K562 (cell line): ENCODE data around the gene SPDYE6. TPM values are rescaled to one million over a fixed set of nuclear protein-coding genes. Genes with fewer than 3 reads are reported as not detected.
A peak's percentile ranks its signal among the peaks of the same experiment; 100 is the strongest.

Experiments used
- ATAC-seq: fragments of 200-7000 bp; cut with Tn5 transposase; 3 replicates; pipeline ENCODE4 v1.9.1; 2020; ENCODE audit warnings: moderate library complexity
- BruUV-seq: library from RNA; stranded (reverse); fragments of 400-500 nt; replicated peaks from 2 replicates; lab custom pipeline; 2021; lab: Mats Ljungman, UMichigan
- CTCF ChIA-PET: fragments of 300-600 bp; formaldehyde crosslinking; extraction: SDS; loops from one replicate; lab custom pipeline; 2021; ENCODE audit warnings: low intra/inter-chr PET ratio; lab: Yijun Ruan, JAX
- POLR2A ChIA-PET: fragments of 300-600, 350-650 bp; sonication (Branson Sonifier 250); formaldehyde crosslinking; extraction: SDS; loops from one replicate; lab custom pipeline; 2021; ENCODE audit warnings: antibody characterized with exemption, inconsistent platforms; lab: Yijun Ruan, JAX
- DNase-seq, 4 experiments: peaks; one replicate each; pipeline versions ENCODE4 v3.0.0 to v3.0.0-alpha.2; 2011 to 2018; ENCODE audit warnings: low spot score in 3 of 4, mixed read lengths in 3 of 4; ENCODE audit errors: extremely low read depth in 1 of 4
- FAIRE-seq: peaks from 2 replicates; lab custom pipeline; 2011; peaks lifted over from hg19 to GRCh38; lab: Jason Lieb, UNC
- H2AFZ ChIP-seq: 2 replicates; pipeline ENCODE4 v1.6.0; 2011; ENCODE audit warnings: low read depth, low read length, control low read depth, inconsistent platforms
- H3K27ac ChIP-seq: fragments of 200-600 bp; 3 replicates; pipeline ENCODE4 v1.8.0; 2011; ENCODE audit warnings: low read depth, mild to moderate bottlenecking, control low read depth, inconsistent platforms, low read length, moderate library complexity, mixed read lengths; ENCODE audit errors: extremely low read depth
- H3K27me3 ChIP-seq, 2 experiments: fragments of 300-600 bp in 1 of 2; 2 replicates in 1 of 2; 3 replicates in 1 of 2; pipeline versions ENCODE4 v1.6.0 to v1.8.0; 2011; ENCODE audit warnings: inconsistent platforms in 2 of 2, low read length in 2 of 2, mild to moderate bottlenecking in 1 of 2, mixed read lengths in 1 of 2, moderate library complexity in 1 of 2; ENCODE audit not compliant: control insufficient read depth in 2 of 2, insufficient read depth in 2 of 2
- H3K36me3 ChIP-seq: fragments of 300-600 bp; 3 replicates; pipeline ENCODE4 v1.8.0; 2011; ENCODE audit warnings: mild to moderate bottlenecking, low read length, inconsistent platforms; ENCODE audit not compliant: control insufficient read depth, insufficient read depth
- H3K4me1 ChIP-seq, 2 experiments: fragments of 200-600 bp in 1 of 2; replicated peaks in 1 of 2; 2 replicates in 1 of 2; 3 replicates in 1 of 2; pipeline versions ENCODE4 v1.5.1 to v1.8.0; 2011; ENCODE audit warnings: inconsistent platforms in 2 of 2, low read length in 2 of 2, mild to moderate bottlenecking in 1 of 2, mixed read lengths in 1 of 2, moderate library complexity in 1 of 2; ENCODE audit not compliant: control insufficient read depth in 2 of 2, insufficient read depth in 2 of 2
- H3K4me2 ChIP-seq: 2 replicates; pipeline ENCODE4 v1.6.1; 2011; ENCODE audit warnings: low read length, control low read depth, inconsistent platforms, mixed read lengths; ENCODE audit not compliant: insufficient read depth
- H3K4me3 ChIP-seq: fragments of 200-600 bp; sonication (generic), shearing (Covaris generic); 2 replicates; pipeline ENCODE4 v1.5.1; 2016; ENCODE audit warnings: control low read depth, inconsistent platforms
- H3K79me2 ChIP-seq: fragments of 200-600 bp; 3 replicates; pipeline ENCODE4 v1.8.0; 2011; ENCODE audit warnings: low read length, inconsistent platforms; ENCODE audit not compliant: control insufficient read depth, insufficient read depth
- H3K9ac ChIP-seq, 2 experiments: 2 replicates each; pipeline versions ENCODE4 v1.6.0 to v1.6.1; 2011; ENCODE audit warnings: low read depth in 2 of 2, low read length in 2 of 2, control low read depth in 1 of 2, inconsistent platforms in 1 of 2, mild to moderate bottlenecking in 1 of 2, mixed read lengths in 1 of 2; ENCODE audit not compliant: insufficient read depth in 1 of 2
- H3K9me1 ChIP-seq: one replicate; pipeline ENCODE4 v1.6.0; 2011; ENCODE audit warnings: inconsistent platforms, mild to moderate bottlenecking, low read length, moderate library complexity; ENCODE audit not compliant: control insufficient read depth, insufficient read depth
- H3K9me3 ChIP-seq: replicated peaks from 2 replicates; pipeline ENCODE4 v1.5.1; 2011; ENCODE audit warnings: low read depth, low read length, inconsistent platforms; ENCODE audit not compliant: control insufficient read depth, insufficient read depth
- H4K20me1 ChIP-seq: replicated peaks from 2 replicates; pipeline ENCODE4 v1.6.1; 2011; ENCODE audit warnings: low read length, inconsistent platforms, mixed read lengths; ENCODE audit not compliant: control insufficient read depth, insufficient read depth
- ATF2 ChIP-seq: sonication (generic); formaldehyde crosslinking; IDR thresholded peaks from 2 replicates; pipeline ENCODE4 v1.8.1; 2022; ENCODE audit warnings: missing genetic modification reagents
- BCOR ChIP-seq: fragments of 450-650 bp; IDR thresholded peaks from 2 replicates; pipeline ENCODE4 v1.6.1; 2016
- CBFB ChIP-seq: sonication (generic); formaldehyde crosslinking; IDR thresholded peaks from 2 replicates; pipeline ENCODE4 v1.4.0; 2020; ENCODE audit warnings: mild to moderate bottlenecking, missing genetic modification reagents
- DEAF1 ChIP-seq: fragments of 450-650 bp; formaldehyde crosslinking; IDR thresholded peaks from 2 replicates; pipeline ENCODE4 v1.4.0; 2020; ENCODE audit warnings: mild to moderate bottlenecking, moderate library complexity
- DIDO1 ChIP-seq: fragments of 450-650 bp; IDR thresholded peaks from 2 replicates; pipeline ENCODE4 v1.6.1; 2016; ENCODE audit warnings: low read depth, missing biosample characterization, missing genetic modification characterization
- IRF9 ChIP-seq: fragments of 450-650 bp; IDR thresholded peaks from 2 replicates; pipeline ENCODE4 v1.6.1; 2016; ENCODE audit warnings: missing biosample characterization, missing genetic modification characterization
- MNT ChIP-seq, 2 experiments: fragments of 450-650 bp; conservative IDR thresholded peaks; 2 replicates each; pipeline ENCODE4 v1.6.1; 2017; ENCODE audit warnings: mild to moderate bottlenecking in 2 of 2, moderate library complexity in 2 of 2
- MTA3 ChIP-seq: fragments of 450-650 bp; formaldehyde crosslinking; IDR thresholded peaks from 2 replicates; pipeline ENCODE4 v1.6.1; 2017; ENCODE audit warnings: mild to moderate bottlenecking, borderline replicate concordance
- MTF1 ChIP-seq: fragments of 250-450 bp; sonication (Bioruptor Pico); IDR thresholded peaks from 2 replicates; pipeline ENCODE4 v1.9.0; 2021; ENCODE audit warnings: moderate library complexity, mild to moderate bottlenecking, inconsistent platforms, borderline replicate concordance
- RBM14 ChIP-seq: fragments of 200-400 bp; formaldehyde crosslinking; IDR thresholded peaks from 2 replicates; pipeline ENCODE4 v1.6.1; 2018; ENCODE audit warnings: low read depth, mild to moderate bottlenecking, low read length, moderate library complexity, borderline replicate concordance; ENCODE audit not compliant: insufficient read depth
- TARDBP ChIP-seq: fragments of 450-650 bp; IDR thresholded peaks from 2 replicates; pipeline ENCODE4 v1.6.1; 2016
- TEAD1 ChIP-seq, 2 experiments: fragments of 450-650 bp in 1 of 2; sonication (generic) in 1 of 2; formaldehyde crosslinking; IDR thresholded peaks; 2 replicates each; pipeline versions ENCODE4 v1.4.0 to v1.8.0; 2020 to 2022; ENCODE audit warnings: mild to moderate bottlenecking in 2 of 2, missing genetic modification reagents in 1 of 2
- ZNF766 ChIP-seq: fragments of 200-800 bp; sonication (Bioruptor generic); conservative IDR thresholded peaks from 2 replicates; pipeline ENCODE4 v1.6.1; 2016; ENCODE audit warnings: missing genetic modification characterization, missing compliant biosample characterization
- WGBS: fragments of 100-300 bp; shearing (Covaris generic); methylation state at CpG from one replicate; pipeline ENCODE4 v1.1.6; 2016; ENCODE audit warnings: low coverage, mixed read lengths; ENCODE audit not compliant: insufficient coverage; ENCODE audit errors: missing lambda C conversion rate; 5-methylcytosine and 5-hydroxymethylcytosine counted together
- in situ Hi-C: fragments of 300-500 bp; cut with MboI; formaldehyde crosslinking; loops from 4 replicates; pipeline ENCODE4 v1.15.0; 2018; ENCODE audit warnings: inconsistent platforms, mixed read lengths
- intact Hi-C: fragments of 100-400 bp; cut with micrococcal nuclease; formaldehyde crosslinking; loops from 2 replicates; pipeline ENCODE4 v1.14.2; 2022
- polyA plus RNA-seq, 8 experiments: library from polyadenylated mRNA; depleted of rRNA in 4 of 8; stranded (reverse) in 5 of 8; unstranded in 3 of 8; fragments of >200 nt; fragmentation: Nextera tagmentation in 2 of 8; fragmentation: Illumina TruSeq in 1 of 8; extraction: Ambion mirVana in 2 of 8; extraction: Trizol in 1 of 8; gene quantifications; 2 replicates each; pipeline versions ENCODE4 v1.2.1 to v1.2.3, GENCODE V29; 2011 to 2014; ENCODE audit warnings: inconsistent platforms in 1 of 8, missing spikeins in 1 of 8
- total RNA-seq, 7 experiments: library from RNA; depleted of rRNA in 6 of 7; stranded (reverse); fragments of >200 nt in 6 of 7; fragmentation: Illumina TruSeq in 2 of 7; extraction: Trizol in 2 of 7; gene quantifications; 2 replicates each; pipeline versions ENCODE4 v1.2.1 to v1.2.3, GENCODE V29; 2011 to 2021; ENCODE audit warnings: low replicate concordance in 1 of 7

The SPDYE6 gene
- total and polyA plus RNA-seq, 9 of the 15 experiments (the other 6 are each of a cell fraction or from before 2014, with no cell fraction given) = 0.24 to 0.35 TPM; not detected in 7

GRCh38 chr7:102297487-102298218 is 58.6 kb downstream of the SPDYE6 start (continued):
- no peak for TF ChIP-seq DEAF1 (CRISPR knock-in tag)
- TF ChIP-seq BCOR = peak; percentile 58; the same call in 1 of the 2 replicates
- TF ChIP-seq CBFB (CRISPR knock-in tag) = no peak
- no peak for TF ChIP-seq TARDBP
- no peak for TF ChIP-seq MTF1 (CRISPR knock-in tag)

GRCh38 chr7:102296514-102296913 is 59.7 kb downstream of the SPDYE6 start:
- H3K27ac ChIP-seq = no peak overlapping the region
- no peaks in the 10 kb centered on the region for H3K9me1 ChIP-seq
- 21% methylated on average over 7 of the region's 7 CpGs for WGBS
- H3K9ac ChIP-seq = 0 out of 4 replicates have a peak overlapping the region, but pooled peaks of 1 of the 2 experiments have one; percentile 19
- no TSS peak for BruUV-seq
- H2AFZ ChIP-seq = no peak overlapping the region
- H3K79me2 ChIP-seq = no peaks in the 10 kb centered on the region
- peaks cover 11% of the 10 kb centered on the region; the same call in 1 of the 2 replicates for H4K20me1 ChIP-seq
- H3K4me3 ChIP-seq = no peak overlapping the region
- H3K27me3 ChIP-seq = peaks cover 48 to 82% of the 10 kb centered on the region in 2 experiments; a peak in 4 of 5 replicates
- no peak for DNase-seq
- no peak overlapping the region for H3K4me2 ChIP-seq
- CTCF ChIA-PET = no interaction called here
- POLR2A ChIA-PET = interaction anchor here (0.9 kb wide), 1 partner anchor 11 kb away, joined by 3 read pairs; no protein-coding TSS in a partner anchor
- H3K4me1 ChIP-seq = peaks cover 0 to 18% of the 10 kb centered on the region in 2 experiments; a peak in 1 of 5 replicates
- in situ Hi-C loops (no loop called here), intact Hi-C loops (no loop called here)
- no peaks in the 10 kb centered on the region for H3K9me3 ChIP-seq
- no peak for ATAC-seq
- no peak for FAIRE-seq
- H3K36me3 ChIP-seq = no peaks in the 10 kb centered on the region
- TF ChIP-seq MTA3 (no peak), MNT (conservative IDR thresholded peaks at IDR 0.05) (no peak), RBM14 (no peak), ATF2 (CRISPR knock-in tag) (no peak), TEAD1 (CRISPR knock-in tag; IDR thresholded peaks at IDR 0.05) (no peak), ZNF766 (CRISPR knock-in tag) (no peak), IRF9 (no peak), DIDO1 (tag) (no peak)
